HEK293 (cell line): ENCODE results near the gene ALKBH4.

Experiments
- CTCF ChIA-PET: fragments of 350-600 bp; formaldehyde crosslinking; extraction: SDS; loops from one replicate; lab custom pipeline; 2021; ENCODE audit warnings: antibody characterized with exemption; lab: Yijun Ruan, JAX
- POLR2A ChIA-PET: fragments of 300-600 bp; formaldehyde crosslinking; extraction: SDS; loops from one replicate; lab custom pipeline; 2020; ENCODE audit warnings: antibody characterized with exemption, inconsistent platforms; lab: Yijun Ruan, JAX
- H3K27ac ChIP-seq: fragments of 200-500 bp; sonication (Bioruptor generic); 2 replicates; pipeline ENCODE4 v1.5.1; 2014; ENCODE audit warnings: low read depth, low read length, control low read depth, inconsistent platforms; ENCODE audit errors: extremely low read depth
- H3K36me3 ChIP-seq, 2 experiments: fragments of 200-500 bp in 1 of 2; sonication (Bioruptor generic) in 1 of 2; 1 replicate in 1 of 2; 2 replicates in 1 of 2; pipeline ENCODE4 v1.5.1; 2014 to 2017; ENCODE audit warnings: inconsistent platforms in 2 of 2, low read length in 2 of 2; ENCODE audit not compliant: control insufficient read depth in 2 of 2, insufficient read depth in 1 of 2
- H3K4me1 ChIP-seq: fragments of 200-500 bp; sonication (Bioruptor generic); 2 replicates; pipeline ENCODE4 v1.5.1; 2014; ENCODE audit warnings: mild to moderate bottlenecking, low read length, inconsistent platforms; ENCODE audit not compliant: control insufficient read depth, insufficient read depth
- H3K4me3 ChIP-seq: 2 replicates; pipeline ENCODE4 v1.5.1; 2011; ENCODE audit warnings: low read depth, mild to moderate bottlenecking, control low read depth, low read length, moderate library complexity
- H3K9me3 ChIP-seq: fragments of 200-500 bp; sonication (Bioruptor generic); 2 replicates; pipeline ENCODE4 v1.5.1; 2014; ENCODE audit warnings: low read depth, low read length, inconsistent platforms; ENCODE audit not compliant: control insufficient read depth, insufficient read depth
- GLIS2 ChIP-seq: fragments of 450-650 bp; formaldehyde crosslinking; IDR thresholded peaks from 2 replicates; pipeline ENCODE4 v1.5.1; 2016; ENCODE audit warnings: missing biosample characterization, missing genetic modification characterization
- MZF1 ChIP-seq: fragments of 450-650 bp; formaldehyde crosslinking; IDR thresholded peaks from 2 replicates; pipeline ENCODE4 v1.5.1; 2017; ENCODE audit warnings: missing biosample characterization, missing genetic modification characterization, borderline replicate concordance
- ZBTB1 ChIP-seq: fragments of 450-650 bp; formaldehyde crosslinking; IDR thresholded peaks from 2 replicates; pipeline ENCODE4 v1.5.1; 2016; ENCODE audit warnings: missing biosample characterization, missing genetic modification characterization
- ZBTB17 ChIP-seq: fragments of 450-650 bp; formaldehyde crosslinking; IDR thresholded peaks from 2 replicates; pipeline ENCODE4 v1.5.1; 2016; ENCODE audit warnings: missing biosample characterization, missing genetic modification characterization
- ZNF239 ChIP-seq: fragments of 450-650 bp; formaldehyde crosslinking; IDR thresholded peaks from 2 replicates; pipeline ENCODE4 v1.5.1; 2016; ENCODE audit warnings: missing biosample characterization, missing genetic modification characterization
- ZNF324 ChIP-seq: fragments of 450-650 bp; formaldehyde crosslinking; IDR thresholded peaks from 2 replicates; pipeline ENCODE4 v1.5.1; 2016; ENCODE audit warnings: missing biosample characterization, missing genetic modification characterization
- ZNF423 ChIP-seq: fragments of 450-650 bp; formaldehyde crosslinking; IDR thresholded peaks from 2 replicates; pipeline ENCODE4 v1.5.1; 2016; ENCODE audit warnings: missing biosample characterization, missing genetic modification characterization
- ZNF426 ChIP-seq: fragments of 450-650 bp; formaldehyde crosslinking; IDR thresholded peaks from 2 replicates; pipeline ENCODE4 v1.5.1; 2017; ENCODE audit warnings: missing biosample characterization, missing genetic modification characterization, mild to moderate bottlenecking, inconsistent platforms, moderate library complexity
- ZNF600 ChIP-seq: fragments of 450-650 bp; formaldehyde crosslinking; IDR thresholded peaks from 2 replicates; pipeline ENCODE4 v1.5.1; 2016; ENCODE audit warnings: missing biosample characterization, missing genetic modification characterization
- ZNF776 ChIP-seq: fragments of 450-650 bp; formaldehyde crosslinking; IDR thresholded peaks from 2 replicates; pipeline ENCODE4 v1.5.0; 2017; ENCODE audit warnings: missing biosample characterization, missing genetic modification characterization, borderline replicate concordance
- ZNF837 ChIP-seq: fragments of 450-650 bp; formaldehyde crosslinking; IDR thresholded peaks from 2 replicates; pipeline ENCODE4 v1.5.1; 2016; ENCODE audit warnings: missing biosample characterization, missing genetic modification characterization
- ZSCAN23 ChIP-seq: fragments of 450-650 bp; formaldehyde crosslinking; IDR thresholded peaks from 2 replicates; pipeline ENCODE4 v1.5.1; 2016; ENCODE audit warnings: missing biosample characterization, missing genetic modification characterization
- TF ChIP-seq, protein P1 (sequence below): IDR thresholded peaks from 2 replicates; pipeline ENCODE4 v1.6.1; 2011; ENCODE audit warnings: mild to moderate bottlenecking, low read depth, low read length, borderline replicate concordance
- TF ChIP-seq, protein P2 (sequence below): fragments of 450-650 bp; formaldehyde crosslinking; IDR thresholded peaks from 2 replicates; pipeline ENCODE4 v1.5.1; 2016; ENCODE audit warnings: missing biosample characterization, missing genetic modification characterization
- TF ChIP-seq, protein P3 (sequence below): fragments of 450-650 bp; formaldehyde crosslinking; IDR thresholded peaks from 2 replicates; pipeline ENCODE4 v1.5.1; 2017; ENCODE audit warnings: missing biosample characterization, missing genetic modification characterization
- TF ChIP-seq, protein P4 (sequence below): fragments of 450-650 bp; formaldehyde crosslinking; IDR thresholded peaks from 2 replicates; pipeline ENCODE4 v1.5.1; 2016; ENCODE audit warnings: missing biosample characterization, missing genetic modification characterization

ALKBH4 gene

DNA sequence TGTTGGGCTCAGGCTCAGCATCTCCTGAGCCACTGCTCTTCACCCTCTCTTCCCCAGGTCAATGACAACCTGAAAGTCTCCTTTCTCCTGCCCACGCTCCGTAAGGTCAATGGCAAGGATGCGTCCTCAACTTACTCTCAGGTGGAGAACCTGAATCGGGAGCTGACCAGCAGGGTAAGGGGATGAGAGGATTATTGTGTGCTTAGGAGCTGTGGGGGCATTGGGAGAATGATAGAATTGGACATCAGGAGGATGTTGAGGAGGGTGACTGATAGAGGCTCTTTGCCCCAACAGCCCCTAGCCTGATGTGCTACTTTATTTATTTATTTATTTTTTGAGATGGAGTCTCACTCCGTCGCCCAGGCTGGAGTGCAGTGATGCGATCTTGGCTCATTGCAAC lies 1.4 kb upstream of the ALKBH4 start:
- TF ChIP-seq ZNF324 (no peak), ZNF426 (no peak), ZNF600 (peak; percentile 72)
- TF ChIP-seq, protein P1, sequence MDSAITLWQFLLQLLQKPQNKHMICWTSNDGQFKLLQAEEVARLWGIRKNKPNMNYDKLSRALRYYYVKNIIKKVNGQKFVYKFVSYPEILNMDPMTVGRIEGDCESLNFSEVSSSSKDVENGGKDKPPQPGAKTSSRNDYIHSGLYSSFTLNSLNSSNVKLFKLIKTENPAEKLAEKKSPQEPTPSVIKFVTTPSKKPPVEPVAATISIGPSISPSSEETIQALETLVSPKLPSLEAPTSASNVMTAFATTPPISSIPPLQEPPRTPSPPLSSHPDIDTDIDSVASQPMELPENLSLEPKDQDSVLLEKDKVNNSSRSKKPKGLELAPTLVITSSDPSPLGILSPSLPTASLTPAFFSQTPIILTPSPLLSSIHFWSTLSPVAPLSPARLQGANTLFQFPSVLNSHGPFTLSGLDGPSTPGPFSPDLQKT: no peak
- TF ChIP-seq, protein P2, sequence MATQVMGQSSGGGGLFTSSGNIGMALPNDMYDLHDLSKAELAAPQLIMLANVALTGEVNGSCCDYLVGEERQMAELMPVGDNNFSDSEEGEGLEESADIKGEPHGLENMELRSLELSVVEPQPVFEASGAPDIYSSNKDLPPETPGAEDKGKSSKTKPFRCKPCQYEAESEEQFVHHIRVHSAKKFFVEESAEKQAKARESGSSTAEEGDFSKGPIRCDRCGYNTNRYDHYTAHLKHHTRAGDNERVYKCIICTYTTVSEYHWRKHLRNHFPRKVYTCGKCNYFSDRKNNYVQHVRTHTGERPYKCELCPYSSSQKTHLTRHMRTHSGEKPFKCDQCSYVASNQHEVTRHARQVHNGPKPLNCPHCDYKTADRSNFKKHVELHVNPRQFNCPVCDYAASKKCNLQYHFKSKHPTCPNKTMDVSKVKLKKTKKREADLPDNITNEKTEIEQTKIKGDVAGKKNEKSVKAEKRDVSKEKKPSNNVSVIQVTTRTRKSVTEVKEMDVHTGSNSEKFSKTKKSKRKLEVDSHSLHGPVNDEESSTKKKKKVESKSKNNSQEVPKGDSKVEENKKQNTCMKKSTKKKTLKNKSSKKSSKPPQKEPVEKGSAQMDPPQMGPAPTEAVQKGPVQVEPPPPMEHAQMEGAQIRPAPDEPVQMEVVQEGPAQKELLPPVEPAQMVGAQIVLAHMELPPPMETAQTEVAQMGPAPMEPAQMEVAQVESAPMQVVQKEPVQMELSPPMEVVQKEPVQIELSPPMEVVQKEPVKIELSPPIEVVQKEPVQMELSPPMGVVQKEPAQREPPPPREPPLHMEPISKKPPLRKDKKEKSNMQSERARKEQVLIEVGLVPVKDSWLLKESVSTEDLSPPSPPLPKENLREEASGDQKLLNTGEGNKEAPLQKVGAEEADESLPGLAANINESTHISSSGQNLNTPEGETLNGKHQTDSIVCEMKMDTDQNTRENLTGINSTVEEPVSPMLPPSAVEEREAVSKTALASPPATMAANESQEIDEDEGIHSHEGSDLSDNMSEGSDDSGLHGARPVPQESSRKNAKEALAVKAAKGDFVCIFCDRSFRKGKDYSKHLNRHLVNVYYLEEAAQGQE: peak; percentile 55; the same call in 1 of the 2 replicates
- TF ChIP-seq, all 188 proteins: peak for 2
- Histone ChIP-seq H3K36me3 (peaks cover 0 to 34% of the 10 kb centered on the region in 2 experiments; a peak in 2 of 3 replicates), H3K9me3 (no peaks in the 10 kb centered on the region), H3K27ac (no peak overlapping the region), H3K4me1 (no peaks in the 10 kb centered on the region; the same call in 1 of the 2 replicates), H3K4me3 (no peak overlapping the region)
- CTCF ChIA-PET: interaction anchor here (0.6 to 1.6 kb wide), 4 partner anchors 27 to 172 kb away, joined by 3 to 8 read pairs (median 5); no protein-coding TSS in a partner anchor
- POLR2A ChIA-PET: interaction anchor here (1.6 kb wide), 1 partner anchor 10 kb away, joined by 10 read pairs; no protein-coding TSS in a partner anchor

DNA sequence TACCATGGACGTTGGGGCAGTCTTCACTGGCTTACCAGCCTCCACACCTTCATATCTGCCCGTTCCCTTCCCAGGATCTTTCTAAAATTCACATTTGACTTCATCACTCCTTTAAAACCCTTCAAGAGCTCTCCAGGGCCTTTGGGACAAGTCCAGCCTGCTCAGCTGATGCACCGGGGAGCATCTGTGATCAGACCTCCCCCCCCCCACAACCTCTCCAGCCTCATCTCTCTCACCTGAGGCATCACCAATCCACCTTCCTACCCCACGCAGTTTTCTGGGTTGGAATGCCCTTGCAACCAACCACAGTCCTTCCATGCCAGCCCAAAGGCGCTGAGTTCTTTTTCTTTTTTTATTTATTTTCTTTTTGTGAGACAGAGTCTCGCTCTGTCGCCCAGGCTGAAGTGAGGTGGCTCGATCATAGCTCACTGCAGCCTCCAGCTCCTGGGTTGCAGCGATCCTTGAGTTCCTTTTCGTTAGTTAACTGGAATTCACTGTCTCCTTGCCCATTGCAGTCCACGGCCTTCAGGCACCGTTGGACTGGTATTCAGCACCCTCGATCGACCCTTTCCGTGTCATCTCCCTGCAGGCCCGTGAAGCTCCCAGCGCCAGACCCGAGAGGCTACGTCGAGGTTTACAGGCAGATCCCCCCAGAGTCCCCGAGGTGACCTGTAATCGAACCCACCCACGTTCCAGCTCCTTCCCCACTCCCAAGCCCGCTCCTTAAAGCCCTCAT lies 654 bp downstream of the ALKBH4 start:
- peak overlapping the region; percentile 60 for H3K27ac ChIP-seq
- H3K4me3 ChIP-seq: peak overlapping the region; percentile 76
- peaks cover under 1 to 23% of the 10 kb centered on the region in 2 experiments; a peak in 2 of 3 replicates for H3K36me3 ChIP-seq
- no peaks in the 10 kb centered on the region for H3K9me3 ChIP-seq
- no peaks in the 10 kb centered on the region; the same call in 1 of the 2 replicates for H3K4me1 ChIP-seq
- TF ChIP-seq, protein P3, sequence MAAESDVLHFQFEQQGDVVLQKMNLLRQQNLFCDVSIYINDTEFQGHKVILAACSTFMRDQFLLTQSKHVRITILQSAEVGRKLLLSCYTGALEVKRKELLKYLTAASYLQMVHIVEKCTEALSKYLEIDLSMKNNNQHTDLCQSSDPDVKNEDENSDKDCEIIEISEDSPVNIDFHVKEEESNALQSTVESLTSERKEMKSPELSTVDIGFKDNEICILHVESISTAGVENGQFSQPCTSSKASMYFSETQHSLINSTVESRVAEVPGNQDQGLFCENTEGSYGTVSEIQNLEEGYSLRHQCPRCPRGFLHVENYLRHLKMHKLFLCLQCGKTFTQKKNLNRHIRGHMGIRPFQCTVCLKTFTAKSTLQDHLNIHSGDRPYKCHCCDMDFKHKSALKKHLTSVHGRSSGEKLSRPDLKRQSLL: peak; percentile 98
- no peak for TF ChIP-seq ZNF776
- 0 out of 2 replicates have a peak, but pooled peaks have one; percentile 29 for TF ChIP-seq MZF1 (tag by site-specific recombination)
- 0 out of 2 replicates have a peak, but pooled peaks have one; percentile 28 for TF ChIP-seq ZNF239
- TF ChIP-seq, protein P2: peak; percentile 21; the same call in 1 of the 2 replicates
- no peak for TF ChIP-seq ZBTB1
- peak; percentile 99 for TF ChIP-seq ZBTB17 (tag by site-specific recombination)
- no peak for TF ChIP-seq GLIS2 (tag by site-specific recombination)
- 0 out of 2 replicates have a peak, but pooled peaks have one; percentile 44 for TF ChIP-seq ZNF837 (tag by site-specific recombination)
- 0 out of 2 replicates have a peak, but pooled peaks have one; percentile 48 for TF ChIP-seq ZSCAN23 (tag by site-specific recombination)
- peak; percentile 37; the same call in 1 of the 2 replicates for TF ChIP-seq ZNF423 (tag by site-specific recombination)
- TF ChIP-seq, protein P4, sequence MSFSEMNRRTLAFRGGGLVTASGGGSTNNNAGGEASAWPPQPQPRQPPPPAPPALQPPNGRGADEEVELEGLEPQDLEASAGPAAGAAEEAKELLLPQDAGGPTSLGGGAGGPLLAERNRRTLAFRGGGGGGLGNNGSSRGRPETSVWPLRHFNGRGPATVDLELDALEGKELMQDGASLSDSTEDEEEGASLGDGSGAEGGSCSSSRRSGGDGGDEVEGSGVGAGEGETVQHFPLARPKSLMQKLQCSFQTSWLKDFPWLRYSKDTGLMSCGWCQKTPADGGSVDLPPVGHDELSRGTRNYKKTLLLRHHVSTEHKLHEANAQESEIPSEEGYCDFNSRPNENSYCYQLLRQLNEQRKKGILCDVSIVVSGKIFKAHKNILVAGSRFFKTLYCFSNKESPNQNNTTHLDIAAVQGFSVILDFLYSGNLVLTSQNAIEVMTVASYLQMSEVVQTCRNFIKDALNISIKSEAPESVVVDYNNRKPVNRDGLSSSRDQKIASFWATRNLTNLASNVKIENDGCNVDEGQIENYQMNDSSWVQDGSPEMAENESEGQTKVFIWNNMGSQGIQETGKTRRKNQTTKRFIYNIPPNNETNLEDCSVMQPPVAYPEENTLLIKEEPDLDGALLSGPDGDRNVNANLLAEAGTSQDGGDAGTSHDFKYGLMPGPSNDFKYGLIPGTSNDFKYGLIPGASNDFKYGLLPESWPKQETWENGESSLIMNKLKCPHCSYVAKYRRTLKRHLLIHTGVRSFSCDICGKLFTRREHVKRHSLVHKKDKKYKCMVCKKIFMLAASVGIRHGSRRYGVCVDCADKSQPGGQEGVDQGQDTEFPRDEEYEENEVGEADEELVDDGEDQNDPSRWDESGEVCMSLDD: 0 out of 2 replicates have a peak, but pooled peaks have one; percentile 25
- ChIA-PET POLR2A (interaction anchor here (1.0 to 1.1 kb wide), 2 partner anchors 10 to 68 kb away, joined by 3 to 7 read pairs; partner anchors contain the start of gene PRKRIP1), CTCF (interaction anchor here (0.6 to 1.0 kb wide), 5 partner anchors 23 to 236 kb away, joined by 3 to 7 read pairs (median 3); no protein-coding TSS in a partner anchor)
